Upper lobe of right lung (tissue), 1 donor: Measurements from ENCODE around the gene C17orf113. TPM values are rescaled to one million over a fixed set of nuclear protein-coding genes. Genes with fewer than 3 reads are reported as not detected.

Experiments used
- ATAC-seq: fragments of 200-7000 bp; cut with Tn5 transposase; one replicate; pipeline ENCODE4 v1.9.1; 2020; ENCODE audit warnings: mild to moderate bottlenecking, moderate library complexity
- DNase-seq: peaks from one replicate; pipeline ENCODE4 v3.0.0-alpha.2; 2020
- H3K27ac ChIP-seq: fragments of 200-600 bp; one replicate; pipeline ENCODE4 v1.8.0; 2022
- H3K27me3 ChIP-seq: fragments of 200-600 bp; one replicate; pipeline ENCODE4 v1.8.0; 2022; ENCODE audit warnings: mild to moderate bottlenecking
- H3K36me3 ChIP-seq: fragments of 200-600 bp; one replicate; pipeline ENCODE4 v1.8.0; 2022
- H3K4me1 ChIP-seq: fragments of 200-600 bp; one replicate; pipeline ENCODE4 v1.8.0; 2022
- H3K4me3 ChIP-seq: fragments of 200-600 bp; one replicate; pipeline ENCODE4 v1.8.0; 2022; ENCODE audit warnings: mild to moderate bottlenecking
- H3K9me3 ChIP-seq: fragments of 200-600 bp; one replicate; pipeline ENCODE4 v1.8.0; 2022
- intact Hi-C: fragments of 100-400 bp; cut with DNase I; formaldehyde crosslinking; loops from one replicate; pipeline ENCODE4 v1.11.0; 2022
- long read RNA-seq: library from polyadenylated mRNA; unstranded; transcript quantifications from one replicate; pipeline ENCODE4 v2.0.0, GENCODE V29; 2021
- total RNA-seq: library from RNA; stranded (reverse); fragmentation: NEBNext Ultra II Directional; extraction: Animal tissue kit (Norgen Biotek cat#: 25700); gene quantifications from one replicate; pipeline ENCODE4 v1.2.1, GENCODE V29; 2021
- TF ChIP-seq, protein P1 (sequence below): fragments of 200-600 bp; IDR thresholded peaks from one replicate; pipeline ENCODE4 v1.8.0; 2022; ENCODE audit warnings: antibody characterized with exemption
- donor health status: DM: no; HTN: yes; CAD: no; lungs with severe emphysema.

The C17orf113 gene
- total RNA-seq, result 0.72 TPM
- long read RNA-seq, partial matches to known transcripts, result 0 of 2 reads
- long read RNA-seq, other reads (novel, unspliced or antisense), result 0 of 2 reads

- Histone ChIP-seq H3K9me3 (no peaks in the 10 kb centered on the region), H3K27ac (peak within 1 kb of the TSS; percentile 60), H3K4me1 (peaks cover 11% of the 10 kb centered on the region), H3K36me3 (no peaks in the 10 kb centered on the region), H3K27me3 (peaks cover 9% of the 10 kb centered on the region), H3K4me3 (peak within 1 kb of the TSS; percentile 67)
- intact Hi-C loops, result no loop called here
- TF ChIP-seq, protein P1, sequence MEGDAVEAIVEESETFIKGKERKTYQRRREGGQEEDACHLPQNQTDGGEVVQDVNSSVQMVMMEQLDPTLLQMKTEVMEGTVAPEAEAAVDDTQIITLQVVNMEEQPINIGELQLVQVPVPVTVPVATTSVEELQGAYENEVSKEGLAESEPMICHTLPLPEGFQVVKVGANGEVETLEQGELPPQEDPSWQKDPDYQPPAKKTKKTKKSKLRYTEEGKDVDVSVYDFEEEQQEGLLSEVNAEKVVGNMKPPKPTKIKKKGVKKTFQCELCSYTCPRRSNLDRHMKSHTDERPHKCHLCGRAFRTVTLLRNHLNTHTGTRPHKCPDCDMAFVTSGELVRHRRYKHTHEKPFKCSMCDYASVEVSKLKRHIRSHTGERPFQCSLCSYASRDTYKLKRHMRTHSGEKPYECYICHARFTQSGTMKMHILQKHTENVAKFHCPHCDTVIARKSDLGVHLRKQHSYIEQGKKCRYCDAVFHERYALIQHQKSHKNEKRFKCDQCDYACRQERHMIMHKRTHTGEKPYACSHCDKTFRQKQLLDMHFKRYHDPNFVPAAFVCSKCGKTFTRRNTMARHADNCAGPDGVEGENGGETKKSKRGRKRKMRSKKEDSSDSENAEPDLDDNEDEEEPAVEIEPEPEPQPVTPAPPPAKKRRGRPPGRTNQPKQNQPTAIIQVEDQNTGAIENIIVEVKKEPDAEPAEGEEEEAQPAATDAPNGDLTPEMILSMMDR, result peak; percentile 37
- ATAC-seq, result peak; percentile 88
- DNase-seq, result peak; percentile 81
These were observed at the start of gene C17orf113 for GRCh38 chr17:42050393-42051012. TSS of gene C17orf113 (minus strand) at chr17:42050601. CDS start at chr17:42043376, 7,225 bp downstream.

- peaks cover 4% of the 10 kb centered on the region for H3K4me1 ChIP-seq
- no peak overlapping the region for H3K4me3 ChIP-seq
- intact Hi-C loops, result no loop called here
- peaks cover 27% of the 10 kb centered on the region for H3K27me3 ChIP-seq
- no peaks in the 10 kb centered on the region for H3K9me3 ChIP-seq
- peaks cover 5% of the 10 kb centered on the region for H3K36me3 ChIP-seq
- DNase-seq, result no peak
- no peak overlapping the region for H3K27ac ChIP-seq
- no peak for ATAC-seq
- TF ChIP-seq, protein P1, result no peak
These were observed 48.5 kb upstream of the C17orf113 start for GRCh38 chr17:42098730-42099399.

- H3K36me3 ChIP-seq, result no peaks in the 10 kb centered on the region
- H3K9me3 ChIP-seq, result no peaks in the 10 kb centered on the region
- no peak within 1 kb of the TSS for H3K4me3 ChIP-seq
- intact Hi-C loops, result no loop called here
- TF ChIP-seq, protein P1, result no peak
- peak; percentile 47 for ATAC-seq
- DNase-seq, result no peak
- H3K27me3 ChIP-seq, result peaks cover 27% of the 10 kb centered on the region
- no peak within 1 kb of the TSS for H3K27ac ChIP-seq
- H3K4me1 ChIP-seq, result peaks cover 4% of the 10 kb centered on the region
These were observed 47.6 kb upstream of the C17orf113 start, which contains the start of gene ZNF385C for GRCh38 chr17:42097691-42098631. TSS of gene ZNF385C (minus strand) at chr17:42098473. CDS start at chr17:42063056, 35,417 bp downstream.

DNA sequence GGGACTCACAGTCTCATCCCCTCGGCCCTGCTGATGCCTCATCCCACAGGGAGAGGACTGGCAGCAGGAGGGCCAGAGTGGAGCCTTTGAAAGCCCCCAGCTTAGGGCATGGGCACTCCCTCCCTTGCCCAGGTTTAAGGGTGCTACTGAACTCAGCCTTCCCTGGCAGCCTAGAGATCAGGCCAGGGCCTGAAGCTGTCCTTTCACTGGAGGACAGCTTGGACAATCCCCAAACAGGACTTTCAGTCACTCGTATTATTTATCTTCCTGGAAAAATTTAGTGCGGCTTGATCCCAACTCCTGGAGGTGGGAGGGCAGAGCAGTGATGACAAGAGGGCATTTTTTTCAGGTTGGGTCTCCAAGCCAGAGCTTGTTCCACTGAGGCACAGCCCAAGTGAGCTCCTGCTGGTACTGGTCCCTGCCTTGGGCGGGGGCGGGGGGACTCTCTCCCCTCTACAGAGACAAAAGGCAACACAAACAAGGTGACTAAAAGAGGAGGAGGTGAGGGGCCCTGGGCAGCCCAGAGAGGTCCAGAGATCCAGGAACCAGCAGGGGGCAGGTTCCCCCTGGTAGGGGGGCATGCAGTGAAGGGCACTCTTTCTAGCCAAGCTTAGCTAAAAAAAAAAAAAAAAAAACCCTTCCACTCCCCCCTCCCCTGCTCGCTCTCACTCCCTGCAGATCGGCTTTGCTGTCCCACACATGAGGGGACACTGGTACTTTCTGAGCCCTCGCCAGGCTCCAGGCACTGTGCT lies 46.1 kb upstream of the C17orf113 start:
- Histone ChIP-seq H3K36me3 (no peaks in the 10 kb centered on the region), H3K27ac (no peak overlapping the region), H3K9me3 (no peaks in the 10 kb centered on the region), H3K4me3 (no peak overlapping the region), H3K27me3 (peaks cover 27% of the 10 kb centered on the region), H3K4me1 (peaks cover 4% of the 10 kb centered on the region)
- no peak for DNase-seq
- ATAC-seq, result no peak
- intact Hi-C loops, result no loop called here
- TF ChIP-seq, protein P1, result no peak
